MCF 10A (cell line): ENCODE data around the gene ZNF608. TPM values are rescaled to one million over a fixed set of nuclear protein-coding genes. Genes with fewer than 3 reads are reported as not detected.

Experiments
- BruUV-seq: library from RNA; stranded (reverse); fragments of 400-500 nt; replicated peaks from 2 replicates; lab custom pipeline; 2021; lab: Mats Ljungman, UMichigan
- CTCF ChIA-PET: fragments of 300-600 bp; sonication (Branson Sonifier 250); formaldehyde crosslinking; extraction: SDS; loops from one replicate; lab custom pipeline; 2021; ENCODE audit warnings: antibody characterized with exemption, inconsistent platforms; lab: Yijun Ruan, JAX
- POLR2A ChIA-PET: fragments of 300-600, 350-650 bp; sonication (Branson Sonifier 250); formaldehyde crosslinking; extraction: SDS; loops from one replicate; lab custom pipeline; 2020; ENCODE audit warnings: antibody characterized with exemption, inconsistent platforms; lab: Yijun Ruan, JAX
- DNase-seq: peaks from one replicate; pipeline ENCODE4 v3.0.0-alpha.2; 2018; ENCODE audit not compliant: unreplicated experiment
- H3K27ac Mint-ChIP-seq: one replicate; pipeline ENCODE4 v1.8.0; 2022; ENCODE audit warnings: mild to moderate bottlenecking, low read depth, mixed read lengths; ENCODE audit not compliant: unreplicated experiment
- H3K27me3 Mint-ChIP-seq: one replicate; pipeline ENCODE4 v1.8.0; 2022; ENCODE audit warnings: mixed read lengths; ENCODE audit not compliant: insufficient read depth, unreplicated experiment
- H3K36me3 Mint-ChIP-seq: one replicate; pipeline ENCODE4 v1.8.0; 2022; ENCODE audit warnings: mild to moderate bottlenecking, moderate library complexity, mixed read lengths; ENCODE audit not compliant: insufficient read depth, unreplicated experiment
- H3K4me1 Mint-ChIP-seq: one replicate; pipeline ENCODE4 v1.8.0; 2022; ENCODE audit warnings: mixed read lengths; ENCODE audit not compliant: insufficient read depth, unreplicated experiment
- H3K4me3 Mint-ChIP-seq: one replicate; pipeline ENCODE4 v1.8.0; 2022; ENCODE audit warnings: mild to moderate bottlenecking, moderate library complexity, mixed read lengths; ENCODE audit not compliant: unreplicated experiment
- H3K9me3 Mint-ChIP-seq: one replicate; pipeline ENCODE4 v1.8.0; 2022; ENCODE audit warnings: mixed read lengths; ENCODE audit not compliant: unreplicated experiment
- CTCF ChIP-seq: fragments of 200-600 bp; IDR thresholded peaks from one replicate; pipeline ENCODE4 v1.8.0; 2022; ENCODE audit warnings: antibody characterized with exemption, mild to moderate bottlenecking; ENCODE audit not compliant: unreplicated experiment
- intact Hi-C: fragments of 100-400 bp; cut with micrococcal nuclease; formaldehyde crosslinking; loops from 2 replicates; pipeline ENCODE4 v1.14.1; 2022
- total RNA-seq: library from RNA; stranded (reverse); gene quantifications from 2 replicates; pipeline ENCODE4 v1.2.3, GENCODE V29; 2022

ZNF608 gene
- total RNA-seq, 1 experiment from 2014 or later: 8.4 TPM

- no peaks in the 10 kb centered on the region for H3K27me3 Mint-ChIP-seq
- CTCF ChIA-PET: interaction anchor here (0.5 to 0.7 kb wide), 2 partner anchors 11 to 1414 kb away, joined by 3 read pairs; no protein-coding TSS in a partner anchor
These were observed 31.5 kb downstream of the ZNF608 start for GRCh38 chr5:124714910-124715309.

GRCh38 chr5:124713595-124713994 lies 32.8 kb downstream of the ZNF608 start:
- Mint-ChIP-seq H3K27ac (no peak overlapping the region), H3K36me3 (peaks cover 4% of the 10 kb centered on the region), H3K9me3 (no peaks in the 10 kb centered on the region), H3K27me3 (no peaks in the 10 kb centered on the region), H3K4me3 (no peak overlapping the region), H3K4me1 (peaks cover 10% of the 10 kb centered on the region)
- intact Hi-C loops: no loop called here
- DNase-seq: no peak
- TF ChIP-seq CTCF: no peak
- BruUV-seq: no TSS peak
- POLR2A ChIA-PET: interaction anchor here (0.6 to 0.7 kb wide), 2 partner anchors 12 to 812 kb away, joined by 3 to 5 read pairs; no protein-coding TSS in a partner anchor
- CTCF ChIA-PET: interaction anchor here (0.6 kb wide), 2 partner anchors 33 to 451 kb away, joined by 3 read pairs; no protein-coding TSS in a partner anchor

More at GRCh38 chr5:124714910-124715309, 31.5 kb downstream of the ZNF608 start:
- intact Hi-C loops: no loop called here
- H3K27ac Mint-ChIP-seq: no peak overlapping the region
- peaks cover 15% of the 10 kb centered on the region for H3K4me1 Mint-ChIP-seq
- POLR2A ChIA-PET: interaction anchor here (0.7 kb wide), 1 partner anchor 11 kb away, joined by 3 read pairs; no protein-coding TSS in a partner anchor
- no peaks in the 10 kb centered on the region for H3K9me3 Mint-ChIP-seq
- BruUV-seq: no TSS peak
- peaks cover 4% of the 10 kb centered on the region for H3K36me3 Mint-ChIP-seq
- no peak for DNase-seq
- no peak for TF ChIP-seq CTCF
- H3K4me3 Mint-ChIP-seq: no peak overlapping the region

DNA sequence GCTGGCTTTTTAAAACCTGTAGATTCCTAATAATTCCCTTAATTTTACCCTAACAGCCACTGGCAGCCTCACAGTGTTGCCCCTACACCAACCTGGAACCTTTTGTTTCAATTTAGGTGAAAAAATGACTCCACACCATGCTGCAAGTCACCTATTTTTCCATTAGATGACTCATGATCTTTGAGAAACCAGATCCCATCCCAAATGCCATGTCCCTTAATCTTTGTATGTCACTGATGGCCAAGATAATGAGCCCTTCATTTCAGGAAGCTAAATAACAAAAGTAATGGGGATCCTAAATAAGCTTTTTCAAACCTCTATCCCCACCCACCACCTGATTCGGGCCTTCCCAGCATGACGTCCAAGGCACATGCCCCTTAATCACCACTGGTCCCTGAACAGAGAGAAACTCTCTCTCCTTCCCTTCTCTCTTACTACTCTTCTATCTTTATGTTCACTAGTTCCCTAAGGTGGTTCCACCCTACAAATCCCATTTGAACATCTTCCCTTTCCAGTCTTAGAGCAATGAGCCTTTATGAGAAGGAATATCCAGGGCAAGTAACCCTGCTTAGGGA lies 33.6 kb downstream of the ZNF608 start:
- H3K27ac Mint-ChIP-seq: no peak overlapping the region
- POLR2A ChIA-PET: interaction anchor here (0.6 to 0.7 kb wide), 2 partner anchors 628 to 813 kb away, joined by 3 to 5 read pairs; no protein-coding TSS in a partner anchor

More for the DNA sequence above, 33.6 kb downstream of the ZNF608 start:
- Mint-ChIP-seq H3K9me3 (no peaks in the 10 kb centered on the region), H3K36me3 (peaks cover 4% of the 10 kb centered on the region), H3K4me3 (no peak overlapping the region), H3K27me3 (no peaks in the 10 kb centered on the region), H3K4me1 (peaks cover 2% of the 10 kb centered on the region)
- intact Hi-C loops: no loop called here
- no TSS peak for BruUV-seq
- TF ChIP-seq CTCF: no peak
- DNase-seq: no peak
- CTCF ChIA-PET: interaction anchor here (0.6 kb wide), 2 partner anchors 33 to 452 kb away, joined by 3 read pairs; no protein-coding TSS in a partner anchor
